OCI-LY3 (cell line): ENCODE data around the gene CENPU.
"Not testable (repeated sequence)": the region's sequence is repeated elsewhere in the genome, so short reads cannot be mapped to it uniquely, and the experiment has no call there.

Experiments
- H2AFZ ChIP-seq: fragments of 200-600, 300-600 bp; shearing (Covaris generic); 2 replicates; pipeline ENCODE4 v1.6.0; 2014; ENCODE audit warnings: antibody characterized with exemption, low read depth, low read length
- H3K27ac ChIP-seq: fragments of 200-600, 300-600 bp; sonication (generic); 2 replicates; pipeline ENCODE4 v1.5.1; 2014; ENCODE audit warnings: mild to moderate bottlenecking, low read length, moderate library complexity, mixed read lengths
- H3K27me3 ChIP-seq: fragments of 200-600, 300-600 bp; sonication (generic); 2 replicates; pipeline ENCODE4 v1.6.1; 2014; ENCODE audit warnings: low read depth, low read length, mixed read lengths
- H3K36me3 ChIP-seq: fragments of 200-600, 300-600 bp; sonication (generic); replicated peaks from 2 replicates; pipeline ENCODE3; 2014; ENCODE audit warnings: low read depth, low read length, mixed read lengths
- H3K4me1 ChIP-seq: fragments of 300-600, 200-600 bp; sonication (generic); 2 replicates; pipeline ENCODE4 v1.6.1; 2014; ENCODE audit warnings: low read length, mixed read lengths
- H3K4me2 ChIP-seq: fragments of 200-600, 300-600 bp; sonication (generic); 2 replicates; pipeline ENCODE4 v1.6.1; 2014; ENCODE audit warnings: low read length, mixed read lengths
- H3K4me3 ChIP-seq: fragments of 300-600, 200-600 bp; sonication (generic); 2 replicates; pipeline ENCODE4 v1.5.1; 2014; ENCODE audit warnings: antibody characterized with exemption, mild to moderate bottlenecking, low read length, moderate library complexity
- H3K79me2 ChIP-seq: fragments of 300-600, 200-600 bp; shearing (Covaris generic); 2 replicates; pipeline ENCODE4 v1.6.1; 2014; ENCODE audit warnings: mild to moderate bottlenecking, low read length, mixed read lengths
- H3K9ac ChIP-seq: fragments of 300-600, 200-600 bp; shearing (Covaris generic); 2 replicates; pipeline ENCODE4 v1.6.0; 2014; ENCODE audit warnings: mild to moderate bottlenecking, low read length, moderate library complexity
- H3K9me3 ChIP-seq: fragments of 200-600, 300-600 bp; shearing (Covaris generic); 2 replicates; pipeline ENCODE4 v1.6.1; 2014; ENCODE audit warnings: low read length, mixed read lengths; ENCODE audit not compliant: insufficient read depth
- H4K20me1 ChIP-seq: fragments of 200-600, 300-600 bp; sonication (generic); 2 replicates; pipeline ENCODE4 v1.6.1; 2016; ENCODE audit warnings: low read length, mixed read lengths; ENCODE audit not compliant: insufficient read depth
- CTCF ChIP-seq: fragments of 200-600, 300-600 bp; sonication (generic); IDR thresholded peaks from 2 replicates; pipeline ENCODE4 v1.5.1; 2014; ENCODE audit warnings: antibody characterized with exemption, low read length, low read depth
- EZH2phosphoT487 ChIP-seq: fragments of 200-600 bp; shearing (Covaris generic); IDR thresholded peaks from 2 replicates; pipeline ENCODE4 v1.6.1; 2018; ENCODE audit warnings: antibody characterized with exemption, mixed run types, low read depth

Gene CENPU

GRCh38 chr4:184740980-184741391 is 7.1 kb upstream of the CENPU start:
- peaks cover 1% of the 10 kb centered on the region; the same call in 1 of the 2 replicates for H3K4me1 ChIP-seq
- no peak overlapping the region for H3K4me3 ChIP-seq
- no peak overlapping the region for H3K9ac ChIP-seq
- no peaks in the 10 kb centered on the region for H3K9me3 ChIP-seq
- H3K79me2 ChIP-seq: no peaks in the 10 kb centered on the region
- TF ChIP-seq CTCF (no peak), EZH2phosphoT487 (no peak)
- H3K4me2 ChIP-seq: no peak overlapping the region
- H2AFZ ChIP-seq: no peak overlapping the region
- H3K36me3 ChIP-seq: no peaks in the 10 kb centered on the region
- H3K27ac ChIP-seq: no peak overlapping the region
- no peaks in the 10 kb centered on the region for H4K20me1 ChIP-seq
- no peaks in the 10 kb centered on the region for H3K27me3 ChIP-seq

- not testable (repeated sequence) for H3K9ac ChIP-seq, H4K20me1 ChIP-seq, H3K4me1 ChIP-seq, H3K4me2 ChIP-seq, H3K27ac ChIP-seq, H3K4me3 ChIP-seq, H3K36me3 ChIP-seq, H3K79me2 ChIP-seq, H3K27me3 ChIP-seq, H3K9me3 ChIP-seq, H2AFZ ChIP-seq
Observed at GRCh38 chr4:184739575-184739974, 5.7 kb upstream of the CENPU start.

- peak overlapping the region; percentile 12; the same call in 1 of the 2 replicates for H3K27ac ChIP-seq
- peaks cover 6% of the 10 kb centered on the region; the same call in 1 of the 2 replicates for H3K4me1 ChIP-seq
- H3K79me2 ChIP-seq: peaks cover 37% of the 10 kb centered on the region
- H3K36me3 ChIP-seq: no peaks in the 10 kb centered on the region
- peaks cover 4% of the 10 kb centered on the region; the same call in 1 of the 2 replicates for H4K20me1 ChIP-seq
- TF ChIP-seq CTCF (no peak), EZH2phosphoT487 (no peak)
- peak overlapping the region; percentile 66 for H3K9ac ChIP-seq
- peak overlapping the region; percentile 66 for H3K4me2 ChIP-seq
- peak overlapping the region; percentile 76; the same call in 1 of the 2 replicates for H2AFZ ChIP-seq
- no peaks in the 10 kb centered on the region for H3K27me3 ChIP-seq
- H3K9me3 ChIP-seq: no peaks in the 10 kb centered on the region
- H3K4me3 ChIP-seq: peak overlapping the region; percentile 91
Observed at GRCh38 chr4:184734758-184735157, 862 bp upstream of the CENPU start.

GRCh38 chr4:184732126-184732525 is 1.8 kb downstream of the CENPU start:
- H3K36me3 ChIP-seq: no peaks in the 10 kb centered on the region
- peaks cover 37% of the 10 kb centered on the region for H3K79me2 ChIP-seq
- H3K4me2 ChIP-seq: peak overlapping the region; percentile 67
- no peaks in the 10 kb centered on the region for H3K27me3 ChIP-seq
- H3K9me3 ChIP-seq: no peaks in the 10 kb centered on the region
- no peak overlapping the region for H3K27ac ChIP-seq
- H2AFZ ChIP-seq: no peak overlapping the region
- H3K9ac ChIP-seq: 0 out of 2 replicates have a peak overlapping the region, but pooled peaks have one; percentile 6
- H3K4me3 ChIP-seq: peak overlapping the region; percentile 91
- TF ChIP-seq EZH2phosphoT487: no peak
- TF ChIP-seq CTCF: no peak
- peaks cover 6% of the 10 kb centered on the region; the same call in 1 of the 2 replicates for H3K4me1 ChIP-seq
- H4K20me1 ChIP-seq: peaks cover 4% of the 10 kb centered on the region; the same call in 1 of the 2 replicates
